ENCODE measurements around the gene KIFBP.

Gene KIFBP

DNA sequence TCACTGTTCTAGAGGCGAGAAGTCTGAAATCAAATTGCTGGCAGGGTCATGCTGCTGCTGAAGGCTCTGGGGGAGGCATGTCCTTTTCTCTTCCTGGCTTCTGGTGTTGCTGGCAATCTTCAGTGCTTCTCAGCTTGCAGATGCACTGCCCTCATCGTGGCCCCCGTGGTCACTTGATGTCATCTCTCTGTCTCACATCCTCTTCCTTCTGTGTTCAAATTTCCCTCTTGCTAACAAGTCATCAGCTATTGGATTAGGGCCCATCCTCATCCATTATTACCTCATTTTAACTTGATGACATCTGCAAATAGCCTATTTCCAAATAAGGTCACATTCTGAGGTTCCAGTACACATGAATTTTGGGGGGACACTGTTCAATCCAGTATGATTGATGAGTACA lies 62.7 kb downstream of the KIFBP start:
- FAIRE-seq (no peak), DNase-seq (ENCODE audit: insufficient read length, low spot score) (no peak)
- no peak for TF ChIP-seq CTCF (IDR thresholded peaks at IDR 0.05; ENCODE audit: insufficient read depth, missing control alignments)

DNA sequence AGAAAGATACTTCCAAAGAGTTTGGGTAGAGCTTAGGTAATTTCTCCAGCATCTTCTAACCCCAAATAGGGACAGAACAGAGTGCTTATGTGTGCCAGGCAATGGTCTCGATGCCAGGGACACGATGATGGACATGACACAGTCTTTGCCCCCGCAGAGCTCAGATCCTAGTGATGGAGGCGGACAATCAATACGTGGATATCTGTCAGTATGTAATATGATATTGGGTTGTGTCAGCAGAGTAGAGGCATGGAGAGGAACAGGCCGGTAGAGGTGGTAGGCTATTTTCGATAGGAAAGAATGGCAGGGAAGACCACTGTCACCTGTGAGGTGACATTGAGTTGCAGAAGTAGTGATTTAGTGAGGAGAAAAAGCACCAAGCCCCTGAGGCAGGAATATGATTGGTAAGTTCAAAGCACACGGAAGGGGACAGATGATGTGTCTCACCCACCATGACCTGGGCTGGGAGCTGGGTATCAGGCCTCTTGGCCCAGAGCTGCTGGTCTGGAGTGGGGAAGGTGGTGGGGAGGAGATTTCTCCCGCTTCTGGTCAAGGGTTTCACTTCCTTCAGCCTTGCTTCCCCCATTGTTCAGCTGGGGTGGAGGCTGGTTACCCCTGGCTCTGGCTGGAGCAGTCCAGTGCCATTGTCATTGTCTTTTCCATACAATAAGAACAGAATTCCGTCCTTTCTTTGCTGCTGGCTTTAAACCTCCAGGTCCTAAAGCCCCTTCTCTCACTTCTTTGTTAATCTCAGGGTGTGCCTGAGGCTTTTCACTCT lies 63.3 kb downstream of the KIFBP start:
- FAIRE-seq (no peak), DNase-seq (ENCODE audit: insufficient read length, low spot score) (no peak)
- TF ChIP-seq CTCF (IDR thresholded peaks at IDR 0.05; ENCODE audit: insufficient read depth, missing control alignments), result no peak

DNA sequence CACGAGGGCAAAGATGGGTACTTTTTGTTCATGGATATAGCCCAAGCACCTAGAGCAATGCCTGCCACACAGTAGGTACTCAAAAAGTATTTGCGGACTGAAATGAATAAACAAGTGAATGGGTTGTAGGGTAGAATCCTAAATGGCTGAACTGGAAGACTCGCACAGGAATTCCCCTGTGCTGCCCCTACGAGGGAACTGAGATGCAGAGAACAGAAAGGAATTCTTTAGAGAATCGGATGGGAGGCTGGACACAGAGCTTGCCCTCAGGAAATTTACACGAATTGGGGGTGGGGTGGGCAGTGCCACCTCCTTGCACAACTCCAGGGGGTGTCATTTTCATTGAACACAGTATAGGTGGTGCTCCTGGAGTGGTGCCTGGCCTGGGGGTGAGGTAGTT lies 64.1 kb downstream of the KIFBP start:
- FAIRE-seq (no peak), DNase-seq (ENCODE audit: insufficient read length, low spot score) (no peak)
- no peak for TF ChIP-seq CTCF (IDR thresholded peaks at IDR 0.05; ENCODE audit: insufficient read depth, missing control alignments)

GRCh38 chr10:69055241-69055640 lies 66.6 kb downstream of the KIFBP start:
- TF ChIP-seq CTCF (IDR thresholded peaks at IDR 0.05; ENCODE audit: insufficient read depth, missing control alignments), result no peak
- no peak for DNase-seq (ENCODE audit: insufficient read length, low spot score)
- FAIRE-seq, result no peak

DNA sequence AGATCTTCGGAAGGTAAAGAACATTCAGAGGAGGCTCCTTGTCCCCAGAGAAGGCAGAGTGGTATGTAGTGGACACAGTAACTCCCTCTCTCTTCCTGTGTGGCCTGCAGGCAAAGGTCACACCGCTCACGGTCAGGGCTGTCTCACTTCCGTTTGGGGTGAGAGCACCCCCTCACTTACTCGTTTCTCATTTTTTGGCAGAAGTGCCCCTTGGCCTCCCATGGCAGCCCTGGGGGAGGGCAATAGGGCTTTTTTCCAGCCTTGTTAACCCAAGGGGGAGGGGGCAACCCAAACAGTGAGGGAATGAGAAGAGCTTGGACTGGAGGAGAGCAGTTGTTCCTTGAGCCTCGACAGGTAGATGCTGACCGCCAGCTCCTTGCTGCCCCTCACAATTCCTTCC lies 67.5 kb downstream of the KIFBP start:
- DNase-seq (ENCODE audit: insufficient read length, low spot score) (no peak), FAIRE-seq (no peak)
- TF ChIP-seq CTCF (IDR thresholded peaks at IDR 0.05; ENCODE audit: insufficient read depth, missing control alignments), result no peak

DNA sequence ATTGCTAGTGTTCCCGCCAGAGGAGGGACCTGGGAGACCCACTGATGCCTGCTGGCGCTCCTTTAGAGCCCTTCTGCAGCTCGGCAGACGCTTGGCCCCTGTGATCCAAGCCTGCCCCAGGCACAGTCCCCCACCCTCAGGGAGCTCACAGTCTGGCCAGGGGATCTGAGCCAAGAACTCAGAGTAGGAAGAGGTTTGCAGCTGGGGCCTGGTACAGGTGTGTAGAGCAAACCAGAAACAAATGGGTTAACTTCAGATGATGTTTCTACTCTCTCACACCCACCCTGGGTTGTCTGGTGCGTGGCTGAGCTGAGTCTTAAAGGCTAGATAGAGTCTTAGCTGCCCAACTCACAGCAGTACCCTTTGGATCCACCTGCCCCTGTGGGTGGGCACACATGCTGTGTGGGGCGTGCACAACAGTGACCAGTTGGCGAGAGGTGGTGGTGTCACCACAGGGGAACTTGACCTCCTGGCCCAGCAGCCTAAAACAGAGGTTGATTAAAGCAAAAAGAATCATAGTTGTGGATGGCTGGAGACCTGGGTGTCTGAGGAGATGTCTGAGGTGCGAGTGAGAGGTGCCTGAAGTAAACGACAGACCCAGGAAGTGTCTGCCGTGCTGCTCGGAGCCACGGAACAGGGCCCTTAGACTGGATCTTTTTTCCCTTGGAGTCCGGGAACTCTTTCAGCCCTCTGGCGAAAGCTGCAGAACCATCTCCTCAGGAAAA lies 68.1 kb downstream of the KIFBP start:
- no peak for TF ChIP-seq CTCF (IDR thresholded peaks at IDR 0.05; ENCODE audit: insufficient read depth, missing control alignments)
- DNase-seq (ENCODE audit: insufficient read length, low spot score), result no peak
- FAIRE-seq, result no peak
